ENCODE data around the gene ELOVL6. TPM values are rescaled to one million over a fixed set of nuclear protein-coding genes. Genes with fewer than 3 reads are reported as not detected.
"Not testable (repeated sequence)": the region's sequence is repeated elsewhere in the genome, so short reads cannot be mapped to it uniquely, and the experiment has no call there.

ELOVL6 gene
- total RNA-seq, 1 donor = 3.8 TPM

- DNase-seq (ENCODE audit: low read depth in 2 of 3, low spot score in 2 of 3) = peak in 2 of 3 donors; percentile 19 to 36
Measured at GRCh38 chr4:110085131-110085530, 113.3 kb downstream of the ELOVL6 start.

DNA sequence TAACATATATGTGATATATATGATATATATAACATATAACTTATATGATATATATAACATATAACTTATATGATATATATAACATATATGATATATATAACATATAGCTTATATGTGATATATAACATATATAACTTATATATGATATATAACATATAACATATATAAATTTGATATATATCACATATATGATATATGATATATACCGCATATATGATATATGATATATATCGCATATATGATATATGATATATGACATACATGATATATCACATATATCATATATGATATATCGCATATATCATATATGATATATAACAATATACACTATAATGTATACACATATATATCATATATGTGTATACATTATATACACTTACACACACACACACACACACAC lies 114.3 kb downstream of the ELOVL6 start:
- no peak for DNase-seq (ENCODE audit: low read depth in 2 of 3, low spot score in 2 of 3)

DNA sequence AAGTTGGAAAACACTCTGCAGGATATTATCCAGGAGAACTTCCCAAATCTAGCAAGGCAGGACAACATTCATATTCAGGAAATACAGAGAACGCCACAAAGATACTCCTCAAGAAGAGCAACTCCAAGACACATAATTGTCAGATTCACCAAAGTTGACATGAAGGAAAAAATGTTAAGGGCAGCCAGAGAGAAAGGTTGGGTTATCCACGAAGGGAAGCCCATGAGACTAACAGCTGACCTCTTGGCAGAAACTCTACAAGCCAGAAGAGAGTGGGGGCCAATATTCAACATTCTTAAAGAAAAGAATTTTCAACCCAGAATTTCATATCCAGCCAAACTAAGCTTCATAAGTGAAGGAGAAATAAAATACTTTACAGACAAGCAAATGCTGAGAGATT lies 120.3 kb downstream of the ELOVL6 start:
- not testable (repeated sequence) for DNase-seq (ENCODE audit: low read depth in 2 of 3, low spot score in 2 of 3)

DNA sequence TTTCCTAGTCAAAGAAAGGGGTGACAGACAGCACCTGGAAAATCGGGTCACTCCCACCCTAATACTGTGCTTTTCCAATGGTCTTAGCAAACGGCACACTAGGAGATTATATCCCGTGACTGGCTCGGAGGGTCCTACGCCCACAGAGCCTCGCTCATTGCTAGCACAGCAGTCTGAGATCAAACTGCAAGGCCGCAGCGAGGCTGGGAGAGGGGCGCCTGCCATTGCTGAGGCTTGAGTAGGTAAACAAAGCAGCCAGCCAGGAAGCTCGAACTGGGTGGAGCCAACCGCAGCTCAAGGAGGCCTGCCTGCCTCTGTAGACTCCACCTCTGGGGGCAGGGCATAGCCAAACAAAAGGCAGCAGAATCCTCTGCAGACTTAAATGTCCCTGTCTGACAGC lies 121.6 kb downstream of the ELOVL6 start:
- DNase-seq (ENCODE audit: low read depth in 2 of 3, low spot score in 2 of 3) = not testable (repeated sequence)

- no peak for DNase-seq (ENCODE audit: low read depth in 2 of 3, low spot score in 2 of 3)
Measured at GRCh38 chr4:110075891-110076290, 122.5 kb downstream of the ELOVL6 start.

DNA sequence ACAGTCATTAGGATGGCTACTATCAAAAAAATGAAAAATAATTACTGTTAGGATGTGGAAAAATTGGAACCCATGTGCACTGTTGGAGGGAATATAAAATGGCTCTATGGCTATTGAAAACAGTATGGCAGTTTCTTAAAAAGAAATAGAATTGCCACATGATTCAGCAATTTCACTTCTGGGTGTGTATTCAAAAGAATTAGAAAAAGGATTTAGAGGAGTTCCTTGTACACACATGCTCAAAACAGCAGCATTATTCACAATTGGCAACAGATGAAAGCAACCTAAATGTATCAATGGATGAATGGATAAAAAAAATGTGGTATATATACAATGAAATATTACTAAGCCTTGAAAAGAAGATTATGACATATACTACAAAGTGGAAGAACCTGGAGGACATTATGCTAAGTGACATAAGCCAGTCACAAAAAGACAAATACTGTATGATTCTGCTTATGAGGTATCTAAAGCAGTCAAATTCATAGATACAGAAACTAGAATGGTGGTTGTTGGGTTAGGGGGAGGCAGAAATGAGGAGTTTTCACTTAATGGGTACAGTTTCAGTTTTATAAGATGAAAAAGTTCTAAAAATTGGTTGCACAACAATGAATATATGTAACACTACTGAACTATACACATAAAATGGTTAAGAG lies 123.2 kb downstream of the ELOVL6 start:
- no peak for DNase-seq (ENCODE audit: low read depth in 2 of 3, low spot score in 2 of 3)

GRCh38 chr4:110074570-110074969 lies 123.8 kb downstream of the ELOVL6 start:
- DNase-seq (ENCODE audit: low read depth in 2 of 3, low spot score in 2 of 3) = no peak

DNA sequence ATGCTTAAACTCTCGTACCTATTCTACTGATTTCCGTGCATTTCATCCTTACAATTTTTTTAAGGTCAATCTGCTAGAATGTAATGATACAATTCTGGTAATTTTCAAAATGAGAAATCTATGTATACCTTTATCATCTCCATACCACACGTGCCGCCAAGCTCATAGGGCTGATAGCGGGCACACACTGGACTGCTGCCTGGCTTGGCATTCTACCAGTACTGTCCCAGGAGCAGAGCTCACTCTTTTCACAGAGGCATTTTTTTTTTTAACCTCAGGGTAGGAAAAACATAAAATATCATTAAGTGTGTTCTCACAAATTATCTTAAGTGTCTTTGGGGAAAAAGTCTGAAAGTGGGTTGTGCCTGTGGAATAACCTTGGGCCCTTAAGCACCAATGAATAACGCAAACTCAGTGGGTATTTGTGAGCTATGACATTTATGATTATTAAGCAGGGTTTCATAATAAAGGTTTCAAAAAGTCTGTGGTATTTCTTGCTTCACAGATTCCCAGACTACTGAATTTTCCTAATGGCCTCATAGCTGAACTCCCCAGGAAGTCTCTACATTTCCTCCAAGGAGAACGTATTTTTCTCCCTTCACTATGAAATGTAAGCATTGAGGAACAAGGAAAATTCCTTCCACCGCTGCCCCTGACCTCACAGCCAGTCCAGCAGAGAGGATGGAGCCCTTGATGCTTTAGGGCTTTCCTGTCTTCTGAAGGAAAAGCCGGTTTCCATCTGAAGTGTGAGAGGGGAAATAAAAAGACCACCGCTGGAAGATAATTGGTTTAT lies 125.2 kb downstream of the ELOVL6 start:
- DNase-seq (ENCODE audit: low read depth in 2 of 3, low spot score in 2 of 3) = no peak

GRCh38 chr4:110071466-110071865 lies 126.9 kb downstream of the ELOVL6 start:
- DNase-seq (ENCODE audit: low read depth in 2 of 3, low spot score in 2 of 3) = no peak

DNA sequence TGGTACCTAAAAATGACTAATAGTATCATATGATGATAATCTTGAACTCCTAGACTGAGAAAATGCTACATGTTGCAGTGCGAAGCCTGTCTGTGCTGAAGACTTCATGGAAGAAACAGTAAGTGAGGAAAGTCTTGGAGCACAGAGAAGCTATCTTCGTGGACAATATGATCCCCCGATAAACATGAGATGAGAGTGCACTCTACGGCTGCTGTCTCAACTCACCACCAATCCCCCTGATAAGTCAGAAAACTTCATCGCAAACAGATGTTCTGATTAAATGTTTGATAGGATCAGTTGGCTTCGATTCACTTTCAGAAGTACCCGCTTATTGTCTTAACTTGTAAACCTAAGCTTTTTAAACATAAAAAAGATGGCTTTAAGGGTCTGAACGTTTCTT lies 130.2 kb downstream of the ELOVL6 start:
- no peak for DNase-seq (ENCODE audit: low read depth in 2 of 3, low spot score in 2 of 3)

DNA sequence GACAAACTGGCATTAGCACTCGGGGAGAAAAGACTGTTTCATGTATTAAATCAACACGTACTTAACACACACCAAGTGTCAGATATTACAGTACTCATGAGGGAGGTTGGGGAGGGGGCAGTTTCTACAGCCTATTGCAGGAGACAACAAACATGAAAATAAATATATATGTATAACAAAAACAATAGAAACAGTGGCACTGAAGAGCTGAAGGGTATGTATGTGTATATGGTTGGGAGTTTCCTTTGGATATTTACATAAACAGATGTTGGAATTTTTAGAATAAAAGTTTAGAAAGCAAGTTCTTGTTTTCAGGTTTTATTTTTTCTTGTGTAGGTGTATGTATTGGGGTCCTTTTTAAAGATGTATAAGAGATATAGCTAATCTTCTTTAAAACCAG lies 133.5 kb downstream of the ELOVL6 start:
- no peak for DNase-seq (ENCODE audit: low read depth in 2 of 3, low spot score in 2 of 3)

GRCh38 chr4:110064295-110064694 lies 134.1 kb downstream of the ELOVL6 start:
- DNase-seq (ENCODE audit: low read depth in 2 of 3, low spot score in 2 of 3) = no peak

DNA sequence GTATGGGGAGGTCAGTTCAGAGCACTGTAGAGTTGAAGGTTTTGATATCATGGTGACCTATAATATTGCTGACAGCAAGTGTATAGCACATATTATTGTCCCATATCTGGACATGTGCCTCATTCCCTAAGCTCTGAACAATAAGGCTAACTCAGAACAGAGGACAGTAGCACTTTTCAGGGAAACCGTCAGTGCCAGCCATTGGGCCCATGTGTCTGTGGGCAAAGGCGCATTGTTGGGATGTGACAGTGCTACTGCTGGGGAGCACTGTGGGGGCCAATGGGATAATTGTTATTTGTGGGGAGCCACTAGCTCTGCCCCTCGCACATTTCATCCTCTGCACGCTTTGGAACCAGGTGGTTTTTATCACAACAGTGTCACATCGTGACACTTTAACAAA lies 136.2 kb downstream of the ELOVL6 start:
- no peak for DNase-seq (ENCODE audit: low read depth in 2 of 3, low spot score in 2 of 3)

GRCh38 chr4:110061076-110061475 lies 137.3 kb downstream of the ELOVL6 start:
- no peak for DNase-seq (ENCODE audit: low read depth in 2 of 3, low spot score in 2 of 3)

DNA sequence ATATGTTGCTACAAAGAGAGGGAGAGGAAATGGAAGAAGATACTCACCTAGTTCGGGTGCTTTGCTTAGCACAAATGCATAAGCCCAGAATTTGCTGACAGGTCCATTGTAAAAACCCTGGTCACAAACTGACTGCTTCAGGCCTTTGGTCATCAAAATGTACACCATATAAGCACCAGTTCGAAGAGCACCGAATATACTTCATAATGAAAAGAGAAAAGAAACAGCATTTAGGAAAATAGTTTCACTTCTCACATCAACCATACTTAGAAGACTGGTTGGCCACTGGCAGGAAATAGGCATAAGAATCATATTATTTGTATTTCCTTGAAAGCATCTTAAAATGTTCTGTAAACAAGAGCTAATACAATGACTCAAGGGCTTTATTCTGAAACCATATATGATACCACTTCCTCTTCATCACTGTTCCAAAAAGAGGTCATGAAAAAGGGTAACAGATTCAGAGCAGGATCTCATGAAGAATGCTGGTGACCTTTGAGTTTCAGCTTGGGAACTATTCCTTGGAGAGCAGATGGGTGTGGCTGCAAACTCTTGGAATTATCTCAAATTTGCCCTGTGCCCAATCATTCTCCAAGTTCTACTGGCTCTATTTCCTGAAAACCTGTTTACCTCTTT lies 138.7 kb downstream of the ELOVL6 start:
- peak in 1 of 3 donors; percentile 28 for DNase-seq (ENCODE audit: low read depth in 2 of 3, low spot score in 2 of 3)

- DNase-seq (ENCODE audit: low read depth in 2 of 3, low spot score in 2 of 3) = no peak
Measured at GRCh38 chr4:110058677-110059076, 139.7 kb downstream of the ELOVL6 start.

DNA sequence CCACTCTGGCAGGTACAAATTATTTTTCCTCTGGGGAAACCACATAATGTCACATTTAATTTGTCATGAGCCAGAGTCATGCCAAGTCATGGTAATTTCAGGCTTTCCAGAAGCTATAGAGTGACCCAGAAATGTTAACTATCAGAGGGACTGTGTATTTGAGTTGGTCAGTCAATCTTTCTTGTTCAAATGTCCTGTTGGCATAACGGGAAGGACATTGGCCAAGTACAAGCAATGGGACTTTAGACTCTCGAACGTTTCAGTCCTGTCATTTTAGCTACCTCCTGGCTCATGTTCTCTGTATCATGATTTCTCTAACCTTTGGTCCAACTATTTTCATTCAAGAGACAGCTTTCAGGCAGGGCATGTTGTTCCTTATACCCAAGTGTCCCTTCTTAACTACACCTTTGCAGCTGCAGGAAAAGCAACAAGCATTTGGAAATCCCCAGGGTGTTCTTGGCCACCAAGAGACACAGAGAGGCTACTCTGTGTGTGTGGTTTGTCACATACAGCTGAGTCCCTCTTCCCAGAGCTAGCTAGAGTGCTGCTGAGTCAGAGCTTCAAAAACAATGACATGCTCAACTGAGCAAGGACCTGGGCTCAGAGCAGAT lies 143.2 kb downstream of the ELOVL6 start:
- peak in 2 of 3 donors; percentile 34 to 49 for DNase-seq (ENCODE audit: low read depth in 2 of 3, low spot score in 2 of 3)

GRCh38 chr4:110049951-110050925 lies 148.2 kb downstream of the ELOVL6 start:
- DNase-seq (ENCODE audit: low read depth in 2 of 3, low spot score in 2 of 3) = peak; percentile 23 to 69 (median 45)

DNA sequence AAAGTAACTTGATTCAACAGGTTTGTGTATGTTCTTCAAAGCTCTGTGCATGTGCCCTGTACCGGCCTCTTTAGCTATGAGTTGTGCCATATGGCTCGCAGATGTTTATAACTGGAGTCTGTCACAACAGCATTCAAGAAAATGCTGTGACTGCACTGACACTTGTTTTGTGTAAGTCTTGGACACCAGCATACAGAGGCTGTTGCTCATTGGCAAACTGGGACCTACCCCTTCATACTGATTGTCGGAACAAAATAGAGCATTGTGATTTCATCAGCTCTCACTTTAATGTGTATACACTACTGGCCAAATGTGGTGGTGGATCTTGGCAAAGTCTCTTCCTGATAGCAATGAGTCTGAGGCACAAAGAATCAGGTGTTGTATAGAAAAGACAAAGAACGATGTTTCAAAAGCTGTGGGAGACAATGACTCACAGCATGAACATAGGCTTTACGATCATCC lies 151.8 kb downstream of the ELOVL6 start:
- no peak for DNase-seq (ENCODE audit: low read depth in 2 of 3, low spot score in 2 of 3)
